DMS53 treated with DMSO at 0.1 percent for 48 hours (cell line): ENCODE measurements around the gene TANC1.
A peak's percentile ranks its signal among the peaks of the same experiment; 100 is the strongest.

Experiments
- DNase-seq: peaks from one replicate; lab custom pipeline; 2025; ENCODE audit not compliant: unreplicated experiment; lab: John Stamatoyannopoulos, UW

TANC1 gene

DNA sequence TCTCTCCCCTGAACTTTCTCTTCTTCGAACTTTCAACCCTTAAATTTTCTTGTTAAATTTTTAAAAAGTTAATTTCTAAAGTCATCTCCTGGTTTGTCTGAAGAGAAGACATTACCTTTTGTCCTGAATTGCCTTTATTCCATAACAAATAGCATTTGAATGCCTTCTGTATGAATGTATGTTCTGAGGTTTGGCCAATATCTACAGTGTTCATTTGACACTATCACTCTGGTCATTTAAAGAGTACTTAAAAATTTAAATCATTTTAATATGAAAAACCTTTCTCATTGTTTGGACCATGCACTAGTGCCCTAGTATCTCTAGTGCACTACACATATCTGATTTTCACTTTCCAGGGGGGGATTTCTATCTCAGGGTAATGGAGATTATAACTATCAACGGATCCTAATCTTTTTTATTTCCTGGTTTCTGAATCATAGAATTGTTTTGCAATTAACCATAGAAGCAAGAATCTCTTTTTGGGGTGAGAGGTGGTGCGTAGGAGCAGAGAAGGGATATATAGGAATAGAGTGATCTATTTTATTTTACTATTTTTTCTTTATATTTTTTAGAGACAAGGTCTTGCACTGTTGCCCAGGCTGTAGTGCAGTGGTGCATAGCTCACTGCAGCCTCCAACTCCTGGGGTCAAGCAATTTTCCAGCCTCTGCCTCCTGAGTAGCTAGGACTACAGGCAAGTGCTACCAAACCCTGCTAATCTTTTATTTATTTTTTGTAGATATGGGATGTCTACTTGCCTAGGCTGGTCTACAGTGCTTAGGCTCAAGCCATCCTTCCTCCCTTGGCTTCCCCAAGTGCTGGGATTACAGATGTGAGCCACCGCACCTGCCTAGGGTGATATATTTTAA lies 25.5 kb downstream of the TANC1 start:
- no peak for DNase-seq

DNA sequence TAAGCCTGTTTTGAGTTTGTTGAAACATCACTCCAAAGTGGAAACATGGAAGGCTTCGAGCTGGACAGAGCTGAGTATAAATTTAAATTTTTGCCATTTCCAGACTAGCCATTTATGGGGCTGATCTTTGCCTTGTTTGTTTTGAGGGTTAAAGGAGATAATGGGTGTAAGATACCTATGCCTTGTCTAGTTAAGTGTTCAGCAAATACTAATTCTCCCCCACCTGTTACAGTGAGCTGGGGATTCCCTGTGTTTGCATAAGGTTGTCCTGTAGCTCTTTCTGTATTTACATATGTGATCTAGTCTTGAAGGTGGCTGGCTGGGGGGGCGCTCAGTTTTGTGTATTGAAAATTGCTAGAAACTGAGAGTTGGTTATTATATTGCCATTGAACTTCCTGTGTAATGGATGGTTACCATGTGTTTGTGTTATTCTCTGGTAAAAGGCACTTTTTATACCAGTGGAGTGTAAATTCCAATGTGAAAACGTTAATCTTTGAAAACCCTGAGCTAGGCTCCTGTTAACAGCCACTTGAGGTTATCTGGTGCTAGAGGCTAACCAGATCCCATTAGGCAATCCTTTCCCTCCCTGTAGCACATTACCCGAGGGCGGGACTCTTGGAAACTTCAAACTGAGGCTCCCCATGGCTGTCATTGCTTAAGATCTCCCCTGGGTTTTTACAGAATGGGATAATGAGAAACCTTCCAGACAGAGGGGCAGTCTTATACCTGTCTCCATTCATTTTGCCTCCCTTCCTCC lies 26.7 kb downstream of the TANC1 start:
- peak; percentile 94 for DNase-seq

DNA sequence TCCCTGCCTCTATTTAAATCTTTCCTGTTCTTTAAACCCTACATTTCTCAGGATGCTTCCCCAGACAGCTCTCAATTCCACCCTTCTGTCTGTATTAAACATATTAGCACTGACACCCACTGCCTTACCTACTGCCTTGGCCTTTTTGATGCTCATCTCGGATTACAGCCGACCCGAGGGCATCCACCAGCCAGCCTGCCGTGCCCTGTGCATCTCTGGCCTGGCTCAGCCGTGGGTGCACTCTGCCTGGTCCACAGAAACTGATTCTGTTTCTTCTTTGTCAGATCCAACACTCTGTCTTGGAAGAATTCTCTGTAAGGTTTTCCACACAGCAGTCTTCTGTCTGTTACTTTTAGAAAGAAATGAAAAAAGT lies 27.2 kb downstream of the TANC1 start:
- no peak for DNase-seq

DNA sequence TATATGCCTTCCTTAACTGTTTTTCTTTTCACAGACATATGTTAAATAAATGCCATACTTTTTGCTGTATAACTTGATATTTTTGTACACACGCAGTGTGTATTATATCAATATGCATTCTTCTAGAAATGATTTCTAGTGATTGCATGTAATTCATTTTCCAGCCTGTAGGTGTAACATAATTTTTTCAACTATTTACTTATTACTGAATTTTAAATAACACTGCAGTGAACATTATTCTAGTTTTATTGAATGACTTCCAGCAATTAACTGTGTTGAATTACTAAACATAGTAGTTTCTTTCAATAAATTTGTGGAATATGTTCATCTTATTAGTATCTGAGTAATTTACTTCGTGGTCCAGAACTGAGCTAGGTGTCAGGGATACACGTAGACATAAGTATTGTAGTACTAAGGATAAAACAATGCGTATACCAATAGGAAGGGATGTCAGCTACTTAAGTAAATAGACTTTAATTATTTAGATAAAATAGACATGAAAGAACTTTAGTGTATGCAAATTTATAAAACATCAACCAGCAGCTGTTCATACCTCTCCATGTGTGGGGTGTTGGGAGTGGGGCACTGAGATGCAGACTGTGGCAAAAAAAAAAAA lies 28.0 kb downstream of the TANC1 start:
- no peak for DNase-seq

DNA sequence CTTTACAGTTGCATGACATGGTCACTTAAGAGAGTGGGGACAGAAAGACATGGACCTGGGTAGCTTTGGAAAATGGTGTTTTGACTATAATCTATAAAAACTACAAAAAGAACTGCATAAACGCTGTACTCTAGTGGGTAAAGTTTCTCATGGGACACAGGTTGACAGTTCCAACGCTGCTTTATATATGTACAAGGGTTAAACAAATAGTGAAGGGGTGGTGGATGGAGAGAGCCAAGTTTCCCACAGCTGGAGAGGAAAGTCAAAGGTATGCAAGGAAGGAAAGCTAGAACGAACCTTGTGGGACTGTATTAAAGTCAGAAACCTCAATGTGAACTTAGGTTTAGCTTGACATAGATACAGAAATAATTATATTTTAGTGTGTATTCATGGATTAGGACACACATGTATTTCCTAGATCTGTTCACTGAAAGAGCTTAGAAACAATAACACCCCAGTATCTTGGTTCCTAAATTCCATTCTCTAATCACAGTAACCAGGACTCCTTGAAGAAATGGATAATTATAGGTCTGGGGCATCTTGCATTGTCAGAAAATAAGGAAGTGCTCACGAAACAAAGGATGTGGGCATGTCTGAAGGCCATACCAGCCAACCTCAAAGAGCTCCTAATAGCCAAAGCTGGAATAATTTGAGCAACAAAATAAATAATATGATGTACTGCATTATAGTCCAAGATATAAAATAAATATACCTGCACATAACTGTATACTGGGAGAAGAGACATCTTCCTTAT lies 28.8 kb downstream of the TANC1 start:
- no peak for DNase-seq

DNA sequence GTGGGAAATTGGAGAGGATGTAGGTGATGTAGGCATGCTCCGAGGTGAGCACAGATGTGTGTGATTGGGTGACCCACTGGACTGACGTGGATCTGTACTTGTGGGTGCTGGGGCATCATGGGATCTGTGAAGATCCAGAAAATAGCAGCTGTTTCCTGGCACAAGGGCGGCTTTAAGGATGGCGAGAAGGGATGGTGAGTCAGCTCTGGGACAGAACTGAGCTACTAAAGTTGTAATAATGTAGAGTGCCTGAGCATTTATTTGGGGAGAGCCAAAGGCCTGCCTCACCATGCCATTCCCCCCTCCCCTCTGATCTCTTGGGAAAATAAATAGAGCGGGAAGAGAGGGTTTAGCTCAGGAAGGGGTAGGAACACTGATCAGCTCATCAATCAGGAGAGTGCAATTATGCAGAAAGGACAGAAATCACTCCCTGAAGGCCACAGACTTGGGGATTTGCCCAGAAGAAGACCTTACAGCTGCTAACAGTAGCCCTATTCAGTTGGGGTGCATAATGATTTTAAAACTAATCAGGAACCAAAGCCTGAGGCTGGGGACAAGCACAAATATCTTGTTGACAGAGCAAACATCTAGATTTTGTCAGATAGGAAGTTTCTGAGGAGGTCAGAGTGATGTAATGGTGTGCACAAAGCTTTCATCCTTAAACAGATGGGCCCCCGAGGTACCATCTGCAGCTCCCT lies 30.3 kb downstream of the TANC1 start:
- DNase-seq, result peak; percentile 26

DNA sequence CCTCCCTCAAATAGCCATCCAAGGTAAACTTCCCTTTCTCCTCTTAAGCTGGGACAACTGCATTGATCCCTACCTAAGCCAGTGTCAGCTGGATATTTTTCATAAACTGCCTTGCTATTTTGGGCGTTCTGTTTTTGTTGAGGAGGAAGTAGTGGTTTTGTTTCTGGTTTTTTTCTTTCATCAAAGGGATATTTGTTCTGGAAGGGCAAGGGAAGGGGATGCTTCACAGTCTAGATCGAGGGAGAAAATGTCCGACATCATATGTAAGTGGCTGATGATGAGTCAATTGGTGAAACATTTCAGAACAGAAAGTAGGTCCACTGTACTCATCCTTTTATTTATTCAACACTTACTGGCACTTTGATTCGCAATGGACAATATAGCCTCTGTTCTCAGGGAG lies 31.0 kb downstream of the TANC1 start:
- peak; percentile 40 for DNase-seq

DNA sequence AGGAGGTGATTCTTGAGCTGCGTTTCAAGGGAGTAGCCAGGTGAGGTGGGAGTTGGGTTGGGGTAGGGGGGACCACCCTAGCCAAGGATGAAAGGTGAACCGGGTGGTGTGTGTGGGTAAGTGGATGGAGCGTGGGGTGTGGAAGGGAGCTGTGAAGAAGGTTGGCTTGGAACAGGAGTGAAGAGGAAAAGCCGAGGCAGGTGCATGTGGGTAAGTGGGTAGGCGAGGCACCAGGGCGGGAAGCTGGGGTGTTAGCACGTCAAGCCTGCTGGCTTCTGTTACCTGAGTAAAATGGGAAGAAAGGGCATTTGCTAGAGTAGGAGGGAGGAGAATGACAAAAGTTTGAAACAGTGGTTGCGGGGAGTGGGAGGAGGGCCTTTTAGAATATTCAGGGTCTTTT lies 31.6 kb downstream of the TANC1 start:
- DNase-seq, result no peak

DNA sequence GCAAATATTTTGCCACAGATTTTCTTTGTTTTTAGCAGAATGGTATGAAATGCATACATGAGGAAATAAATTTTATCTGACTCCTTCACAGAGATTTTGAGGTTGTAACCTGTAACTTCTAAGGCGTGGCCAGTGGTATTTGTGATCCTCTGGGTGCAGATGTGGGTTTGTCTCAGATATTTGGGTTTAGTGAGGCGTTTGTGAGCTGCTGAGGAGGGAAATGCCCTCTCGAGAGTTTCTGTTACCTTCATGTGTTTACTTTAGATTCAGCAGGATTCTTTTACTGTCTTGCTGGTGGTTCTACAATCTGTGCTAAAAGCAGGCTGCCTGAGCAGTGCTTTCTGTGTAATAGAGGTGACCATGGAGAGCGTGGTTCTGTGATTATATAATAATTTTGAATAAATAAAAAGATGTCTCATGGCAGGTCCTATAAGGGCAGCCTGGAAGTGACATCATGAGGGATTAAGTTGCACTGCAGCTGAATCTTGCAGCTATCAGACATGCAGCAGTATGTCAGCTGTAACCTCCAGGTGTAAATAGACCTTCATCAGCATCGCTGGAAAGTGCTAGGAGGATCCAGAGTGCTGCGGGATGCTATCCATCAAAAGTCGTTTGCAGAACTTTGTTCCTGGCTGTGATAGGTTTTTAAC lies 34.1 kb downstream of the TANC1 start:
- DNase-seq, result no peak

DNA sequence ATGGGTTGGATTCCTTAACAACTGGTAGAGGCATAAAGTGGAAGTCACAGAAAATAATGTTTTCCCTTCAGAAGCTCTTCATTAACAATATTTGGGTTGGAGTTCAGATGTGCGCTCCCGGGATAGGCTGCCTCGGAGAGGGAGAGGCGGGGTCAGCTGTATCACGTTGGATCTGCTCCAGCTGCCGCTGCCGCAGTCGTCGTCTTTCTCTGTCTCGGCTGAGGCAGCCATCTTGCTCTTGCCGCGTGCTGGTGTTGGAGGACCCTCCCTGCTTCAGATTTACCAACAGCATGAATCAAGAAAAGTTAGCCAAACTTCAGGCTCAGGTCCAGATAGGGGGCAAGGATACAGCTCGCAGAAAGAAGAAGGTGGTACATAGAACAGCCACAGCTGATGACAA lies 35.1 kb downstream of the TANC1 start:
- no peak for DNase-seq

DNA sequence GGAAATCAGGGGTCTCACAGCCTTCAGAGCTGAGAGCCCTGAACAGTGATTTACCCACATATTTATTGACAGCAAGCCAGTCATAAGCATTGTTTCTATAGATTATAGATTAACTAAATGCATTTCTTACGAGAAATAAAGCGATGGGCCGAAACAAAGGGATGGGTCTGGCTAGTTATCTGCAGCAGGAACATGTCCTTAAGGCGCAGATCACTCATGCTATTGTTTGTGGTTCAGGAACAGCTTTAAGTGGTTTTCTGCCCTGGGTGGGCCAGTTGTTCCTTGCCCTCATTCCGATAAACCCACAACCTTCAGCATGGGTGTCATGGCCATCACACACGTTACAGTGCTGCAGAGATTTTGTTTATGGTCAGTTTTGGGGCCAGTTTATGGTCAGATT lies 36.4 kb downstream of the TANC1 start:
- no peak for DNase-seq

DNA sequence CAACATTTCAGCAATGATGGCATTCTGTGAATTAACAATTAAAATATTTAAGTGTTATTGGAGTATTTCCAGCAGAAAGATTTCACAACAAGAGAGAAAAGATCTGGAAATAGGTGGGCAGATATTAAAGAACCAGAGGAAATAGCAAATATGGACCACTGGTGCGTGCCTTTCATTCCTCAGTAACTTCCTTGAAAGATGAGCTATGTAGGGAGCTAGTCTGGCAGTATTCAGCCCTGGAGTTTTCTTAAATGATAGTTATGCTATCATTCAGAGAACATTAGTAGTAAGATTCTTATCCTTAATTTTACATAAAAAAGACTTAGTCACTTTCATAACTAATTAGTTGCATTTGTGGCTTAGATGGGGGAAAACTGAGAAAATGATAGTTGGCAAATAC lies 41.5 kb downstream of the TANC1 start:
- DNase-seq, result no peak

DNA sequence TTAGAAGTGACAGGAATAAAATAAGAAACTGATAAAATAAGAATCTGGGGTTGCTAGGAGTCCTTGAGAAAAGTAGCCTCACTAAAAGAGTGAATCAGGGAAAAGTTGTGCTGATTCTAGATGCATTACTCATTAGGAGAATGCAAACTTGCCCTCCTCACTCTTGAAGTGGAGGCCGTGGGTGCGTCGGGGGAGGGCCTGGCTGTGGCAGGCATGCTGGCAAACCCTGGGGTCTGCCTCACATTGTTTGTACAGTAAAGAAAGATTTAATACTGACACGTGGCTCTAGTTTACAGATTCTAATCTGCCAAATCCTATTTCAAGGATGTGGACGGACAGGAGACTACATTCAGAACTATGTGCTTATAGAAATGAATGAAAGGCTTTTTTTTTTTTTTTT lies 41.9 kb downstream of the TANC1 start:
- no peak for DNase-seq

DNA sequence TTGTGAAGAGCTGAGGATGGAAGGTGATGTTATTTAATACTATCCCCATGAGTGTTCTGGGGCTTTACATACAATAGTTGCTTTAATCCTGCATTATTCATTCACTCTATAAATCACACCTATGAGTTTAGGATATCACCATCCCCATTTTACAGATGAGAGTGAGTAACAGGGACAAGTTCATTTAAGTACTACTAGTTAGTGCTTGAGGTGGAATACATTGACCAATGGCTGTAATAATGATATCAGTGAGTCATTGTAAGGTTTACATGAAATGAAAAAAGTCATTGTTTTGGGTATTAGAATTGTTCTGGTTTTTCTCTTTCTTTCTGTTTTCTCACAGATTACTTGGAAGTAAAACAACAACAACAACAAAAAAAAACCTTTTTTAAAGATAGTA lies 42.5 kb downstream of the TANC1 start:
- DNase-seq, result no peak

DNA sequence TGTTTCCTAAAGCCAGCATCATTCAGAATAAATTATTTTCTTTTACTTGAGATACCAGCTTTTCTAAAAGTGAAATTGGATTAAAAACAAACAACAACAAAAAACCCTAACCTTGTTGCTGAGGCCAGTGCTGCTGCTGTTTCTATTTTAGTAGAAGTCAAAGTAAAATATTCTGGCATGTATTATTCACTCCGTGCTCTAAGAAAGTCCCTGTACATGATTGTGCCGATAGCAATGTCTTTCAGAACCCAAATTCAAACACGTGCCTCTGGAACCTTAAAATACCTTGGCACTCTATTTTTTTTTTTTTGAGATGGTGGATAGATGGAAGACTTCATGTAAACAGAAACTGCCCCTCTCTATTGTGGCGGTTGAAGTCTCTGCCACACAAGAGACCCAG lies 43.7 kb downstream of the TANC1 start:
- no peak for DNase-seq

DNA sequence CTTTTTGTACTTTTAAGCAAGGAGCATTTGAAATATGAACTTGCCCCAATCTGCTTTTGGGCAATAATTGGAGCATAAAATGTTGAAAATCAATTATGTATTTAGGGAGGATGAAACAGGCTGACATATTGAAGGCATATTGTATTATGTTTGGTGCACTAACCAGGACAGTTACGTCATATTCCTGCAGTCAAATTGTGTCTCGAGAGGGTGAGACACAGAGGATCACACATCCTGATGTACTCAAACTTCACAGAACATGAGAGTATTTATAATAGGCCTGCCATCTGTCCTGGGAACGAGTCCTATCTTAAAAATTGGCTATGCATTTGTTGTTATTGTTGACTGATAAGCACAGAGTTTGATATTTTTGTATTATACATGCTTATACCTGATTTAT lies 44.7 kb downstream of the TANC1 start:
- DNase-seq, result no peak

DNA sequence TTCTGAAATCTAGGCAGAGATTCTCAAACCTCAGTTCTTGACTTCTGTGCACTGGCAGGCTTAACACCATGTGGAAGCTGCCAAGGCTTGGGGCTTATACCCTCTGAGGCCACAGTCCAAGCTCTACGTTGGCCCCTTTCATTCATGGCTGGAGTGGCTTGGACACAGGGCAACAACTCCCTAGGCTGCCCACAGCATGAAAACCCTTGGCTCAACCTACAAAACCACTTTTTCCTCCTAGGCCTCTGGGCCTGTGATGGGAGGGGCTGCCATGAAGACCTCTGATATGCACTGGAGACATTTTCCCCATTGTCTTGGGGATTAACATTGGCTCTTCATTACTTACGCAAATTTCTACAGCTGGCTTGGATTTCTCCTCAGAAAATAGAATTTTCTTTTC lies 46.7 kb downstream of the TANC1 start:
- DNase-seq, result no peak

DNA sequence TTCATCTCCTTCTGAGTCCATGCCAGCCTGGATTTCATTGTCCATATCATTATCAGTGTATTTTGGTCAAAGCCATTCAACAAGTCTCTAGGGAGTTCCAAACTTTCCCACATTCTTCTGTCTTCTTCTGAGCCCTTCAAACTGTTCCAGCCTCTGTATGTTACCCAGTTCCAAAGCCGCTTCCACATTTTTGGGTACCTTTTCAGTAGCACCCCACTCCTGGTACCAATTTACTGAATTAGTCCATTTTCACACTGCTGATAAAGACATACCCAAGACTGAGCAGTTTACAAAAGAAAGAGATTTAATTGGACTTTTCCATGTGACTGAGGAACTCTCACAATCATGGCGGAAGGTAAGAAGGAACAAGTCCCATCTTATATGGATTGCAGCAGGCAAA lies 47.4 kb downstream of the TANC1 start:
- DNase-seq, result no peak

DNA sequence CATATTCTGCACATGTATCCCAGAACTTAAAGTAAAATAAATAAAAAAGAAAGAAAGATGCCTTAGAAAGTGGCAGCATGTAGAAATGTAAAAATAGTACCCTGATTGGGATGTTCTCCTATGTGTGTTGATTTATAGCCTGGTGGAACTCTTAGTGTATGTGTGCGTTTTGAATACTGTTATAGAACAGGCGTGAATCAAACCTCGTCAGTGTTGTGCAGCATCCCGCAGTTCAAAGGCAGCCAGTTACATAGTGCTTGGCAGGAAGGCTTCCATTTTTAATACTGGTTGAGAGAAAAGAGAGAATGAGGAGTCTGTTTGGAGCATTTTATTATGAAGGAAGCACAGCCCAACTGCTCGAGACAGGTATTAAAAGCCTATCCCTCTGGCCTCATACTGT lies 49.4 kb downstream of the TANC1 start:
- no peak for DNase-seq

DNA sequence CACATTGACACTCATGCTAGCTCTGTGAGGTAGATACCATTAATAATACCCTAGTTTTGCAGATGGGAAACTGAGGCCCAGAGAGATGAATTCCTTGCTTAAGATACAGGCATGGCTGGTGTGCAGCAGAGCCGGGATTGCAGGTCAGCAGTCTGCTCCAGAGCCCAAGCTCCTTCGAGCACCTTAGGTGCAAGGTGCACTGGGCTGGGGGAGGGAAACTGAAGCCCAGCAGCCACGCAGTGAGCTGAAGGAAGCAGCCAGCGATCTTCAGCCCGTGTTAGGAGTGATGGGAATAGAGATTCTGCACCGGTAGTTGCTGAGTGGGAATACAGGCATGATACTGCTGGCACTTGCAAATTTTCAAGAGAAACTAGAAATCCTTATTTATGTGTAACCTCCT lies 50.6 kb downstream of the TANC1 start:
- no peak for DNase-seq
